H9 (cell line): ENCODE data around the gene PASD1. TPM values are rescaled to one million over a fixed set of nuclear protein-coding genes. Genes with fewer than 3 reads are reported as not detected.

Experiments used
- DNase-seq: peaks from one replicate; pipeline ENCODE4 v3.0.0-alpha.2; 2017
- H2AFZ ChIP-seq: one replicate; pipeline ENCODE4 v1.6.1; 2013; ENCODE audit warnings: mild to moderate bottlenecking, low read length, control low read depth, moderate library complexity
- H2AK5ac ChIP-seq: 2 replicates; pipeline ENCODE4 v1.6.1; 2013; ENCODE audit warnings: low read length, control low read depth, mixed read lengths; ENCODE audit not compliant: insufficient read length
- H2BK120ac ChIP-seq: one replicate; pipeline ENCODE4 v1.6.1; 2013; ENCODE audit warnings: low read depth, mild to moderate bottlenecking, low read length, control low read depth, inconsistent platforms; ENCODE audit not compliant: poor library complexity, severe bottlenecking
- H2BK12ac ChIP-seq: 2 replicates; pipeline ENCODE4 v1.6.1; 2013; ENCODE audit warnings: low read length, control low read depth, mixed read lengths, low read depth; ENCODE audit not compliant: insufficient read length
- H2BK15ac ChIP-seq: 2 replicates; pipeline ENCODE4 v1.6.1; 2013; ENCODE audit warnings: low read depth, low read length, control low read depth
- H2BK20ac ChIP-seq: one replicate; pipeline ENCODE4 v1.6.1; 2013; ENCODE audit warnings: low read depth, mild to moderate bottlenecking, low read length, control low read depth, inconsistent platforms; ENCODE audit not compliant: poor library complexity, severe bottlenecking
- H2BK5ac ChIP-seq: 2 replicates; pipeline ENCODE4 v1.6.1; 2013; ENCODE audit warnings: low read length, control low read depth, mixed read lengths; ENCODE audit not compliant: insufficient read length
- H3K14ac ChIP-seq: 2 replicates; pipeline ENCODE4 v1.6.1; 2013; ENCODE audit warnings: low read length, control low read depth; ENCODE audit not compliant: insufficient read depth
- H3K18ac ChIP-seq: 2 replicates; pipeline ENCODE4 v1.6.1; 2013; ENCODE audit warnings: low read depth, mild to moderate bottlenecking, mixed read lengths, low read length, control low read depth; ENCODE audit not compliant: insufficient read length
- H3K23ac ChIP-seq: 2 replicates; pipeline ENCODE4 v1.6.1; 2013; ENCODE audit warnings: low read length, control low read depth, mixed read lengths, low read depth; ENCODE audit not compliant: insufficient read length
- H3K23me2 ChIP-seq: 2 replicates; pipeline ENCODE4 v1.6.1; 2013; ENCODE audit warnings: low read depth, mild to moderate bottlenecking, mixed read lengths, low read length, control low read depth; ENCODE audit not compliant: insufficient read length, poor library complexity, severe bottlenecking
- H3K27ac ChIP-seq: 2 replicates; pipeline ENCODE4 v1.5.1; 2013; ENCODE audit warnings: low read length, control low read depth, mixed read lengths, low read depth; ENCODE audit not compliant: insufficient read length
- H3K27me3 ChIP-seq: 2 replicates; pipeline ENCODE4 v1.6.1; 2013; ENCODE audit warnings: low read length, control low read depth, inconsistent platforms; ENCODE audit not compliant: insufficient read depth
- H3K4ac ChIP-seq: 2 replicates; pipeline ENCODE4 v1.6.1; 2013; ENCODE audit warnings: low read depth, mild to moderate bottlenecking, control low read depth, inconsistent platforms, low read length, moderate library complexity
- H3K4me1 ChIP-seq: 2 replicates; pipeline ENCODE4 v1.6.1; 2013; ENCODE audit warnings: low read length, control low read depth, inconsistent platforms; ENCODE audit not compliant: insufficient read depth
- H3K4me2 ChIP-seq: 2 replicates; pipeline ENCODE4 v1.6.1; 2013; ENCODE audit warnings: low read length, control low read depth, mixed read lengths; ENCODE audit not compliant: insufficient read length, insufficient read depth
- H3K56ac ChIP-seq: 2 replicates; pipeline ENCODE4 v1.6.1; 2013; ENCODE audit warnings: low read depth, mild to moderate bottlenecking, mixed read lengths, low read length, control low read depth; ENCODE audit not compliant: insufficient read length
- H3K79me1 ChIP-seq: 2 replicates; pipeline ENCODE4 v1.6.1; 2013; ENCODE audit warnings: low read depth, mild to moderate bottlenecking, moderate library complexity, low read length, control low read depth, inconsistent platforms; ENCODE audit not compliant: insufficient read depth, poor library complexity, severe bottlenecking
- H3K79me2 ChIP-seq: 2 replicates; pipeline ENCODE4 v1.6.1; 2013; ENCODE audit warnings: low read length, control low read depth, inconsistent platforms; ENCODE audit not compliant: insufficient read depth
- H3K9ac ChIP-seq: 2 replicates; pipeline ENCODE4 v1.6.1; 2013; ENCODE audit warnings: low read length, control low read depth, mixed read lengths; ENCODE audit not compliant: insufficient read length; ENCODE audit errors: extremely low read depth
- H3K9me3 ChIP-seq: one replicate; pipeline ENCODE4 v1.6.1; 2013; ENCODE audit warnings: low read depth, low read length, inconsistent platforms; ENCODE audit not compliant: control insufficient read depth
- H3T11ph ChIP-seq: one replicate; pipeline ENCODE4 v1.6.1; 2013; ENCODE audit warnings: mild to moderate bottlenecking, low read length, control low read depth, inconsistent platforms
- H4K20me1 ChIP-seq: one replicate; pipeline ENCODE4 v1.6.1; 2013; ENCODE audit not compliant: control insufficient read depth, insufficient read length, insufficient read depth
- H4K5ac ChIP-seq: 2 replicates; pipeline ENCODE4 v1.6.1; 2013; ENCODE audit warnings: low read depth, mild to moderate bottlenecking, mixed read lengths, low read length, control low read depth; ENCODE audit not compliant: insufficient read length
- H4K8ac ChIP-seq: replicated peaks from 2 replicates; pipeline ENCODE4 v1.6.1; 2013; ENCODE audit warnings: low read length, control low read depth, mixed read lengths, low read depth; ENCODE audit not compliant: insufficient read length
- H4K91ac ChIP-seq: 2 replicates; pipeline ENCODE4 v1.6.1; 2013; ENCODE audit warnings: low read depth, mild to moderate bottlenecking, moderate library complexity, mixed read lengths, low read length, control low read depth; ENCODE audit not compliant: insufficient read length
- H3K27ac Mint-ChIP-seq, 3 experiments: 2 replicates in 2 of 3; 3 replicates in 1 of 3; pipeline ENCODE4 v1.8.0; 2020 to 2021; ENCODE audit warnings: mixed read lengths in 3 of 3, mild to moderate bottlenecking in 1 of 3, moderate library complexity in 1 of 3
- H3K27me3 Mint-ChIP-seq: 2 replicates; pipeline ENCODE4 v1.8.0; 2021; ENCODE audit warnings: low read depth, mild to moderate bottlenecking, moderate library complexity, mixed read lengths
- H3K36me3 Mint-ChIP-seq, 3 experiments: 2 replicates in 2 of 3; 3 replicates in 1 of 3; pipeline ENCODE4 v1.8.0; 2020 to 2021; ENCODE audit warnings: low read depth in 3 of 3, mixed read lengths in 3 of 3; ENCODE audit not compliant: insufficient read depth in 1 of 3
- H3K4me1 Mint-ChIP-seq, 2 experiments: 2 replicates each; pipeline ENCODE4 v1.8.0; 2020; ENCODE audit warnings: mixed read lengths in 2 of 2
- H3K4me3 Mint-ChIP-seq, 2 experiments: 2 replicates in 1 of 2; 3 replicates in 1 of 2; pipeline ENCODE4 v1.8.0; 2020 to 2021; ENCODE audit warnings: mild to moderate bottlenecking in 2 of 2, mixed read lengths in 2 of 2, moderate library complexity in 1 of 2
- H3K9me3 Mint-ChIP-seq, 2 experiments: 2 replicates in 1 of 2; 3 replicates in 1 of 2; pipeline ENCODE4 v1.8.0; 2020; ENCODE audit warnings: mild to moderate bottlenecking in 2 of 2, mixed read lengths in 2 of 2, moderate library complexity in 1 of 2
- CTCF ChIP-seq: fragments of 200-600 bp; sonication (generic); conservative IDR thresholded peaks from 3 replicates; pipeline ENCODE4 v1.8.0; 2021; ENCODE audit warnings: antibody characterized with exemption, mild to moderate bottlenecking
- WGBS: extraction: QIAGEN DNeasy Blood & Tissue Kit; methylation state at CpG from one replicate; pipeline ENCODE4 v1.1.7; 2013; ENCODE audit warnings: missing lambda C conversion rate, low lambda C conversion rate, mixed read lengths; ENCODE audit not compliant: insufficient read length; ENCODE audit errors: extremely low coverage; 5-methylcytosine and 5-hydroxymethylcytosine counted together
- total RNA-seq: library from RNA; stranded (reverse); gene quantifications from 2 replicates; pipeline ENCODE4 v1.2.1, GENCODE V29; 2021

Gene PASD1
- total RNA-seq, 1 experiment from 2014 or later, result not detected

GRCh38 chrX:151722241-151722846 is 158.9 kb downstream of the PASD1 start:
- H3K4me3 Mint-ChIP-seq, result no peak overlapping the region

More at GRCh38 chrX:151722241-151722846, 158.9 kb downstream of the PASD1 start:
- peak; percentile 67 for TF ChIP-seq CTCF
- H2AK5ac ChIP-seq, result no peak overlapping the region
- H3K9me3 ChIP-seq, result peaks cover 52% of the 10 kb centered on the region
- H3K23me2 ChIP-seq, result no peaks in the 10 kb centered on the region
- H2BK5ac ChIP-seq, result no peak overlapping the region
- H3K4me2 ChIP-seq, result no peak overlapping the region
- no peaks in the 10 kb centered on the region for H3K4me1 ChIP-seq
- no peak overlapping the region for H3T11ph ChIP-seq
- H3K4ac ChIP-seq, result no peak overlapping the region
- H3K27ac ChIP-seq, result no peak overlapping the region
- no peaks in the 10 kb centered on the region for H3K27me3 ChIP-seq
- no peak overlapping the region for H3K18ac ChIP-seq
- no CpG with 5 or more reads among the region's 24 CpGs for WGBS
- Mint-ChIP-seq H3K36me3 (no peaks in the 10 kb centered on the region; a peak in 1 of 7 replicates), H3K27me3 (peaks cover 8% of the 10 kb centered on the region), H3K9me3 (peaks cover 68% of the 10 kb centered on the region in 2 experiments), H3K4me1 (peaks cover 5 to 11% of the 10 kb centered on the region in 2 experiments; a peak in 3 of 4 replicates), H3K27ac (no peak overlapping the region; a peak in 1 of 7 replicates)
- peak; percentile 82 for DNase-seq
- H2BK20ac ChIP-seq, result no peak overlapping the region
- H4K20me1 ChIP-seq, result no peaks in the 10 kb centered on the region
- no peak overlapping the region for H3K14ac ChIP-seq
- no peak overlapping the region for H4K5ac ChIP-seq
- H3K79me1 ChIP-seq, result no peaks in the 10 kb centered on the region
- no peak overlapping the region for H4K8ac ChIP-seq
- no peak overlapping the region for H3K56ac ChIP-seq
- H2BK12ac ChIP-seq, result no peak overlapping the region
- no peak overlapping the region for H2BK120ac ChIP-seq
- no peaks in the 10 kb centered on the region for H3K79me2 ChIP-seq
- no peak overlapping the region for H3K23ac ChIP-seq
- no peak overlapping the region for H2BK15ac ChIP-seq
- no peak overlapping the region for H4K91ac ChIP-seq
- H3K9ac ChIP-seq, result no peak overlapping the region
- H2AFZ ChIP-seq, result no peak overlapping the region
